Measurements from ENCODE around the gene BTRC. TPM values are rescaled to one million over a fixed set of nuclear protein-coding genes. Genes with fewer than 3 reads are reported as not detected.
"Not testable (repeated sequence)": the region's sequence is repeated elsewhere in the genome, so short reads cannot be mapped to it uniquely, and the experiment has no call there.

The BTRC gene
- polyA plus RNA-seq, 2 of the 4 experiments (the other 2 are of a cell fraction) = 8.0 to 23.1 TPM

- H3K4me1 ChIP-seq = peaks cover 10% of the 10 kb centered on the region; the same call in 2 of the 3 replicates
- WGBS (ENCODE audit: missing lambda C conversion rate) = 91% methylated on average over 2 of the region's 2 CpGs
- ChIA-PET CTCF (interaction anchor here (1.1 to 1.6 kb wide), 3 partner anchors 10 to 112 kb away, joined by 3 read pairs; no protein-coding TSS in a partner anchor), POLR2A (no interaction called here)
- H3K4me3 ChIP-seq = no peak overlapping the region
- no peak for ATAC-seq
- no peak overlapping the region for H3K4me2 ChIP-seq
- H3K9me3 ChIP-seq = no peaks in the 10 kb centered on the region
- TF ChIP-seq BCL3 (IDR thresholded peaks at IDR 0.05) = no peak
- TF ChIP-seq CBX8 (IDR thresholded peaks at IDR 0.05) = no peak
- TF ChIP-seq MAFK (IDR thresholded peaks at IDR 0.05; ENCODE audit: partially characterized antibody) = no peak
- no peak for TF ChIP-seq CBX2 (IDR thresholded peaks at IDR 0.05; ENCODE audit: borderline replicate concordance, low read depth)
- no peak for TF ChIP-seq HOXB5 (CRISPR knock-in tag; IDR thresholded peaks at IDR 0.05)
- no peak for TF ChIP-seq MAZ (IDR thresholded peaks at IDR 0.05; ENCODE audit: borderline replicate concordance, low read depth, low read length)
- no peak for TF ChIP-seq BHLHE40 (IDR thresholded peaks at IDR 0.05; ENCODE audit: low read depth, low read length)
- no peak for TF ChIP-seq PBX3 (IDR thresholded peaks at IDR 0.05)
- no peak for TF ChIP-seq USF2 (IDR thresholded peaks at IDR 0.05)
- TF ChIP-seq FOXS1 (CRISPR knock-in tag; IDR thresholded peaks at IDR 0.05) = no peak
- TF ChIP-seq SMC3 (IDR thresholded peaks at IDR 0.05) = no peak
- TF ChIP-seq EHMT2 (IDR thresholded peaks at IDR 0.05; ENCODE audit: low read depth) = no peak
- no peak for TF ChIP-seq CTCF (IDR thresholded peaks at IDR 0.05)
- no peak for TF ChIP-seq HOXA7 (CRISPR knock-in tag; IDR thresholded peaks at IDR 0.05)
- TF ChIP-seq NR3C1 (IDR thresholded peaks at IDR 0.05) = no peak
- TF ChIP-seq FOSL2 (IDR thresholded peaks at IDR 0.05) = no peak
- TF ChIP-seq FOSL2 (CRISPR knock-in tag; IDR thresholded peaks at IDR 0.05) = no peak
- H3K27ac ChIP-seq = no peak overlapping the region
- FAIRE-seq = no peak
- DNase-seq (ENCODE audit: low read depth in 1 of 2, low spot score in 1 of 2) = peak in 1 of 2 experiments; percentile 13
Measured at GRCh38 chr10:101388676-101389276, 34.8 kb downstream of the BTRC start.

- not testable (repeated sequence) for FAIRE-seq; H3K4me2 ChIP-seq; H3K27ac ChIP-seq; ATAC-seq; H3K4me1 ChIP-seq; H3K4me3 ChIP-seq; DNase-seq (ENCODE audit: low read depth in 1 of 2, low spot score in 1 of 2); H3K9me3 ChIP-seq
- 98% methylated on average over 2 of the region's 2 CpGs for WGBS (ENCODE audit: missing lambda C conversion rate)
- ChIA-PET POLR2A (interaction anchor here (0.7 kb wide), 1 partner anchor 28 kb away, joined by 3 read pairs; no protein-coding TSS in a partner anchor), CTCF (interaction anchor here (0.5 to 1.3 kb wide), 3 partner anchors 9 to 154 kb away, joined by 3 read pairs; no protein-coding TSS in a partner anchor)
Measured at GRCh38 chr10:101389532-101389931, 35.6 kb downstream of the BTRC start.

GRCh38 chr10:101389986-101390531 lies 36.1 kb downstream of the BTRC start:
- no peak overlapping the region for H3K4me2 ChIP-seq
- TF ChIP-seq PHF8 (IDR thresholded peaks at IDR 0.05; ENCODE audit: borderline replicate concordance, low read depth) (no peak), MAZ (IDR thresholded peaks at IDR 0.05; ENCODE audit: borderline replicate concordance, low read depth, low read length) (no peak), GATA3 (IDR thresholded peaks at IDR 0.05; ENCODE audit: borderline replicate concordance) (no peak)
- CTCF ChIA-PET = interaction anchor here (0.5 to 1.3 kb wide), 4 partner anchors 8 to 228 kb away, joined by 3 to 5 read pairs (median 3); no protein-coding TSS in a partner anchor
- FAIRE-seq (no peak), ATAC-seq (no peak), DNase-seq (ENCODE audit: low read depth in 1 of 2, low spot score in 1 of 2) (no peak)
- POLR2A ChIA-PET = interaction anchor here (0.7 kb wide), 1 partner anchor 29 kb away, joined by 3 read pairs; no protein-coding TSS in a partner anchor
- 90% methylated on average over 10 of the region's 10 CpGs for WGBS (ENCODE audit: missing lambda C conversion rate)
- H3K9me3 ChIP-seq = no peaks in the 10 kb centered on the region
- no peak overlapping the region for H3K4me3 ChIP-seq
- peaks cover 10% of the 10 kb centered on the region; the same call in 2 of the 3 replicates for H3K4me1 ChIP-seq
- H3K27ac ChIP-seq = no peak overlapping the region

Data from A549 (cell line).